Ecto neural progenitor cell (in vitro differentiated cells): Measurements from ENCODE around the gene IL15RA.
"Not testable (repeated sequence)": the region's sequence is repeated elsewhere in the genome, so short reads cannot be mapped to it uniquely, and the experiment has no call there.

Source experiments
- DNase-seq: peaks from one replicate; pipeline ENCODE4 v3.0.0-alpha.2; 2018; ENCODE audit warnings: low spot score

Gene IL15RA

GRCh38 chr10:5949009-5949759 is 28.2 kb downstream of the IL15RA start:
- peak; percentile 71 for DNase-seq

- DNase-seq: no peak
Observed at GRCh38 chr10:5948208-5948585, 29.1 kb downstream of the IL15RA start.

GRCh38 chr10:5947471-5948207 is 29.7 kb downstream of the IL15RA start:
- no peak for DNase-seq

- no peak for DNase-seq
Observed at GRCh38 chr10:5946786-5947185, 30.6 kb downstream of the IL15RA start.

GRCh38 chr10:5946419-5946775 is 30.9 kb downstream of the IL15RA start:
- DNase-seq: not testable (repeated sequence)

GRCh38 chr10:5945561-5946418 is 31.6 kb downstream of the IL15RA start:
- no peak for DNase-seq

- no peak for DNase-seq
Observed at GRCh38 chr10:5945190-5945509, 32.2 kb downstream of the IL15RA start.

- no peak for DNase-seq
Observed at GRCh38 chr10:5944389-5945189, 32.8 kb downstream of the IL15RA start.

- DNase-seq: no peak
Observed at GRCh38 chr10:5943536-5943935, 33.8 kb downstream of the IL15RA start.

- no peak for DNase-seq
Observed at GRCh38 chr10:5942474-5942873, 34.9 kb downstream of the IL15RA start.

GRCh38 chr10:5942001-5942400 is 35.3 kb downstream of the IL15RA start:
- no peak for DNase-seq

GRCh38 chr10:5941579-5941978 is 35.8 kb downstream of the IL15RA start:
- DNase-seq: no peak

- no peak for DNase-seq
Observed at GRCh38 chr10:5940807-5941218, 36.5 kb downstream of the IL15RA start.

GRCh38 chr10:5938291-5938690 is 39.1 kb downstream of the IL15RA start:
- DNase-seq: no peak

GRCh38 chr10:5937016-5937415 is 40.3 kb downstream of the IL15RA start:
- no peak for DNase-seq

- DNase-seq: no peak
Observed at GRCh38 chr10:5935628-5936027, 41.7 kb downstream of the IL15RA start.

GRCh38 chr10:5933909-5934546 is 43.3 kb downstream of the IL15RA start:
- no peak for DNase-seq

GRCh38 chr10:5932345-5932744 is 45.0 kb downstream of the IL15RA start:
- DNase-seq: no peak

- no peak for DNase-seq
Observed at GRCh38 chr10:5930272-5930671, 47.1 kb downstream of the IL15RA start.

- DNase-seq: no peak
Observed at GRCh38 chr10:5929442-5929841, 47.9 kb downstream of the IL15RA start.

- no peak for DNase-seq
Observed at GRCh38 chr10:5927306-5927705, 50.0 kb downstream of the IL15RA start.

GRCh38 chr10:5924889-5925288 is 52.5 kb downstream of the IL15RA start:
- DNase-seq: no peak
